ENCODE data around the gene RIPOR2. TPM values are rescaled to one million over a fixed set of nuclear protein-coding genes. Genes with fewer than 3 reads are reported as not detected.

RIPOR2 gene
- total RNA-seq, 4 donors from 2014 or later, result 8.8 to 27.0 (median 19.0) TPM

DNA sequence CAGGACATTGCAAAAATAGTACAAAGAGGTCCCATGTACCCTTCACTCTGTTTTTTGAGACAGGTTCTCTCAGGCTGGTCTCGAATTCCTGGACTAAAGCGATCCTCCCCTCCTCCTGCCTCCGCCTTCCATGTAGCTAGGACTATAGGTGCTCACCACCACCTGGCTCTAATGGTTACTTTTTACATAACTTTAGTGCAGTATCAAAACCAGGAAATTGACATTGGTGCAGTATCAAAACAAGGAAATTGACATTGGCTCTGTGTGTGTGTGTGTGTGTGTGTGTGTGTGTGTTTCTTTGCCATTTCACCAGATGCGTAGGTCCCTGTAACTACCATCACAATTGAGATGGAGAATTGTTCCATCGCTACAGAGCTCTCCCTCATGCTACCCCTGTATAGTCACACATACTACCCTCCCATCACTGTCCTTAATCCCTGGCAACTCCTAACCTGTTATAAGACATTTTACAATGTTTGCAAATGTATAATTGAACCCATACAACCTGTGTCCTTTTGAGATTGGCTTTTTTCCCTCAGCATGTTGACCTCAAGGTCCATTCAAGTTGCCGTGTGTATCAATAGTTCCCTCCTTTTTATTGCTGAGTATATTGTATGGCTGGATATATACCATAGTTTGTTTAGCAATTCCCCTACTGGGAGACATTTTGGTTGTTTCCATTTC, 28.3 kb upstream of the RIPOR2 start:
- Histone ChIP-seq H3K4me1 (no peaks in the 10 kb centered on the region), H3K27ac (no peak overlapping the region), H3K27me3 (no peaks in the 10 kb centered on the region), H3K9me3 (no peaks in the 10 kb centered on the region), H3K36me3 (no peaks in the 10 kb centered on the region), H3K4me3 (no peak overlapping the region)
- DNase-seq (ENCODE audit: low spot score in 2 of 2), result no peak
- WGBS, 2 donors, result 92 to 94% methylated on average over 6 of the region's 6 CpGs
- TF ChIP-seq, protein P1, sequence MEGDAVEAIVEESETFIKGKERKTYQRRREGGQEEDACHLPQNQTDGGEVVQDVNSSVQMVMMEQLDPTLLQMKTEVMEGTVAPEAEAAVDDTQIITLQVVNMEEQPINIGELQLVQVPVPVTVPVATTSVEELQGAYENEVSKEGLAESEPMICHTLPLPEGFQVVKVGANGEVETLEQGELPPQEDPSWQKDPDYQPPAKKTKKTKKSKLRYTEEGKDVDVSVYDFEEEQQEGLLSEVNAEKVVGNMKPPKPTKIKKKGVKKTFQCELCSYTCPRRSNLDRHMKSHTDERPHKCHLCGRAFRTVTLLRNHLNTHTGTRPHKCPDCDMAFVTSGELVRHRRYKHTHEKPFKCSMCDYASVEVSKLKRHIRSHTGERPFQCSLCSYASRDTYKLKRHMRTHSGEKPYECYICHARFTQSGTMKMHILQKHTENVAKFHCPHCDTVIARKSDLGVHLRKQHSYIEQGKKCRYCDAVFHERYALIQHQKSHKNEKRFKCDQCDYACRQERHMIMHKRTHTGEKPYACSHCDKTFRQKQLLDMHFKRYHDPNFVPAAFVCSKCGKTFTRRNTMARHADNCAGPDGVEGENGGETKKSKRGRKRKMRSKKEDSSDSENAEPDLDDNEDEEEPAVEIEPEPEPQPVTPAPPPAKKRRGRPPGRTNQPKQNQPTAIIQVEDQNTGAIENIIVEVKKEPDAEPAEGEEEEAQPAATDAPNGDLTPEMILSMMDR (IDR thresholded peaks at IDR 0.05), result no peak
- TF ChIP-seq POLR2A (IDR thresholded peaks at IDR 0.05) (no peak), EP300 (IDR thresholded peaks at IDR 0.05) (no peak)

- no peak overlapping the region for H3K27ac ChIP-seq
- no peak overlapping the region for H3K4me3 ChIP-seq
- TF ChIP-seq POLR2A (IDR thresholded peaks at IDR 0.05) (no peak), EP300 (IDR thresholded peaks at IDR 0.05) (no peak)
- TF ChIP-seq, protein P1 (IDR thresholded peaks at IDR 0.05), result no peak
- no peaks in the 10 kb centered on the region for H3K9me3 ChIP-seq
- DNase-seq (ENCODE audit: low spot score in 2 of 2), result no peak
- H3K36me3 ChIP-seq, result no peaks in the 10 kb centered on the region
- no peaks in the 10 kb centered on the region for H3K27me3 ChIP-seq
- H3K4me1 ChIP-seq, result no peaks in the 10 kb centered on the region
- WGBS, 2 donors, result 77 to 81% methylated on average over 1 of the region's 1 CpG
These were observed 27.6 kb upstream of the RIPOR2 start for GRCh38 chr6:24963339-24963738.

- Histone ChIP-seq H3K4me1 (no peaks in the 10 kb centered on the region), H3K27me3 (no peaks in the 10 kb centered on the region), H3K27ac (no peak overlapping the region), H3K4me3 (no peak overlapping the region), H3K36me3 (no peaks in the 10 kb centered on the region), H3K9me3 (no peaks in the 10 kb centered on the region)
- DNase-seq (ENCODE audit: low spot score in 2 of 2), result no peak
- no peak for TF ChIP-seq POLR2A (IDR thresholded peaks at IDR 0.05)
- TF ChIP-seq, protein P1 (IDR thresholded peaks at IDR 0.05), result no peak
- TF ChIP-seq EP300 (IDR thresholded peaks at IDR 0.05), result no peak
- 71 to 84% methylated on average over 4 to 5 of the region's 5 CpGs for WGBS, 2 donors
These were observed 26.1 kb upstream of the RIPOR2 start for GRCh38 chr6:24961852-24962251.

- TF ChIP-seq, protein P1 (IDR thresholded peaks at IDR 0.05), result no peak
- no peak for TF ChIP-seq EP300 (IDR thresholded peaks at IDR 0.05)
- no peak for TF ChIP-seq POLR2A (IDR thresholded peaks at IDR 0.05)
- no peaks in the 10 kb centered on the region for H3K4me1 ChIP-seq
- no peak overlapping the region for H3K27ac ChIP-seq
- no peak overlapping the region for H3K4me3 ChIP-seq
- H3K27me3 ChIP-seq, result no peaks in the 10 kb centered on the region
- no peak for DNase-seq (ENCODE audit: low spot score in 2 of 2)
- no peaks in the 10 kb centered on the region for H3K9me3 ChIP-seq
- 51 to 53% methylated on average over 3 of the region's 3 CpGs for WGBS, 2 donors
- H3K36me3 ChIP-seq, result no peaks in the 10 kb centered on the region
These were observed 25.3 kb upstream of the RIPOR2 start for GRCh38 chr6:24960991-24961475.

GRCh38 chr6:24959319-24959718, 23.6 kb upstream of the RIPOR2 start:
- no peak overlapping the region for H3K27ac ChIP-seq
- H3K4me3 ChIP-seq, result no peak overlapping the region
- H3K36me3 ChIP-seq, result no peaks in the 10 kb centered on the region
- H3K9me3 ChIP-seq, result no peaks in the 10 kb centered on the region
- no peaks in the 10 kb centered on the region for H3K27me3 ChIP-seq
- 56 to 60% methylated on average over 1 of the region's 1 CpG for WGBS, 2 donors
- no peak for DNase-seq (ENCODE audit: low spot score in 2 of 2)
- TF ChIP-seq EP300 (IDR thresholded peaks at IDR 0.05), result no peak
- TF ChIP-seq, protein P1 (IDR thresholded peaks at IDR 0.05), result no peak
- no peak for TF ChIP-seq POLR2A (IDR thresholded peaks at IDR 0.05)
- no peaks in the 10 kb centered on the region for H3K4me1 ChIP-seq

Measured in tibial nerve (tissue), 4 donors.